NCI-H2081 treated with DMSO at 0.1 percent for 48 hours (cell line): ENCODE measurements around the gene TPBG.

ENCODE experiments used
- DNase-seq: peaks from one replicate; lab custom pipeline; 2025; lab: John Stamatoyannopoulos, UW

The TPBG gene

GRCh38 chr6:82363428-82364086 lies at the start of gene TPBG:
Gene TPBG, plus strand, starts transcription at chr6:82363817. Its CDS starts 1,145 bp downstream, at chr6:82364962.
- DNase-seq = no peak

- DNase-seq = no peak
Observed at GRCh38 chr6:82322386-82322785, 41.2 kb upstream of the TPBG start.

- no peak for DNase-seq
Observed at GRCh38 chr6:82329766-82330165, 33.9 kb upstream of the TPBG start.

- no peak for DNase-seq
Observed at GRCh38 chr6:82330171-82330804, 33.3 kb upstream of the TPBG start.

GRCh38 chr6:82331031-82331773 lies 32.4 kb upstream of the TPBG start:
- no peak for DNase-seq

- no peak for DNase-seq
Observed at GRCh38 chr6:82333781-82334180, 29.8 kb upstream of the TPBG start.

- DNase-seq = no peak
Observed at GRCh38 chr6:82337688-82338257, 25.8 kb upstream of the TPBG start.

GRCh38 chr6:82348130-82348529 lies 15.5 kb upstream of the TPBG start:
- no peak for DNase-seq

GRCh38 chr6:82353848-82354247 lies 9.8 kb upstream of the TPBG start:
- no peak for DNase-seq

GRCh38 chr6:82360552-82360951 lies 3.1 kb upstream of the TPBG start:
- DNase-seq = no peak

GRCh38 chr6:82361631-82362030 lies 2.0 kb upstream of the TPBG start:
- no peak for DNase-seq

- DNase-seq = no peak
Observed at GRCh38 chr6:82362144-82362543, 1.5 kb upstream of the TPBG start.

- no peak for DNase-seq
Observed at GRCh38 chr6:82362878-82363427, 664 bp upstream of the TPBG start.

- no peak for DNase-seq
Observed at GRCh38 chr6:82364087-82365015, 734 bp downstream of the TPBG start.

GRCh38 chr6:82365016-82365795 lies 1.6 kb downstream of the TPBG start:
- DNase-seq = no peak

- no peak for DNase-seq
Observed at GRCh38 chr6:82367704-82368103, 4.1 kb downstream of the TPBG start.

GRCh38 chr6:82370788-82371187 lies 7.2 kb downstream of the TPBG start:
- no peak for DNase-seq

- DNase-seq = no peak
Observed at GRCh38 chr6:82371799-82372546, 8.4 kb downstream of the TPBG start.

GRCh38 chr6:82372656-82373055 lies 9.0 kb downstream of the TPBG start:
- DNase-seq = no peak

GRCh38 chr6:82374516-82374915 lies 10.9 kb downstream of the TPBG start:
- no peak for DNase-seq
